ENCODE results near the gene CXCL14. TPM values are rescaled to one million over a fixed set of nuclear protein-coding genes. Genes with fewer than 3 reads are reported as not detected.
"Not testable (repeated sequence)": the region's sequence is repeated elsewhere in the genome, so short reads cannot be mapped to it uniquely, and the experiment has no call there.

Gene CXCL14
- total RNA-seq, 1 experiment from 2014 or later = not detected

- CTCF ChIA-PET = no interaction called here
- TF ChIP-seq CTCF (conservative IDR thresholded peaks at IDR 0.05) (no peak), EZH2 (IDR thresholded peaks at IDR 0.05; ENCODE audit: low read depth) (no peak)
- intact Hi-C loops (cut with micrococcal nuclease; ENCODE audit: unreplicated experiment) = no loop called here
- no peak overlapping the region for H3K4me2 ChIP-seq
- H3K27ac ChIP-seq = no peak overlapping the region
- no peaks in the 10 kb centered on the region for H3K9me3 ChIP-seq (ENCODE audit: insufficient read depth, low read depth)
- no peak for DNase-seq
- H2AFZ ChIP-seq = no peak overlapping the region
- no peaks in the 10 kb centered on the region for H3K79me2 ChIP-seq (ENCODE audit: low read depth)
- no peaks in the 10 kb centered on the region for H3K4me1 ChIP-seq (replicated peaks; ENCODE audit: insufficient read depth)
- H3K27me3 ChIP-seq (ENCODE audit: insufficient read depth, low read depth) = peaks cover 83% of the 10 kb centered on the region
- H3K36me3 ChIP-seq (ENCODE audit: low read depth) = no peaks in the 10 kb centered on the region
- H3K4me3 ChIP-seq = no peak overlapping the region
- H3K9me2 ChIP-seq (ENCODE audit: insufficient read depth) = no peaks in the 10 kb centered on the region
- H4K20me1 ChIP-seq (ENCODE audit: insufficient read depth) = no peaks in the 10 kb centered on the region
- H3F3A ChIP-seq (ENCODE audit: insufficient read depth, low read depth) = no peaks in the 10 kb centered on the region
- BruUV-seq (replicated peaks) = no TSS peak
- POLR2A ChIA-PET (ENCODE audit: unreplicated experiment) = no interaction called here
Measured at GRCh38 chr5:135533794-135534193, 45.0 kb downstream of the CXCL14 start.

- BruUV-seq (replicated peaks) = no TSS peak
- H3K79me2 ChIP-seq (ENCODE audit: low read depth) = no peaks in the 10 kb centered on the region
- intact Hi-C loops (cut with micrococcal nuclease; ENCODE audit: unreplicated experiment) = no loop called here
- H3F3A ChIP-seq (ENCODE audit: insufficient read depth, low read depth) = no peaks in the 10 kb centered on the region
- no peak overlapping the region for H3K4me2 ChIP-seq
- H3K4me1 ChIP-seq (replicated peaks; ENCODE audit: insufficient read depth) = no peaks in the 10 kb centered on the region
- H3K4me3 ChIP-seq = no peak overlapping the region
- ChIA-PET CTCF (no interaction called here), POLR2A (ENCODE audit: unreplicated experiment) (no interaction called here)
- no peaks in the 10 kb centered on the region for H3K36me3 ChIP-seq (ENCODE audit: low read depth)
- DNase-seq = no peak
- H4K20me1 ChIP-seq (ENCODE audit: insufficient read depth) = no peaks in the 10 kb centered on the region
- TF ChIP-seq EZH2 (IDR thresholded peaks at IDR 0.05; ENCODE audit: low read depth) (no peak), CTCF (conservative IDR thresholded peaks at IDR 0.05) (no peak)
- H3K9me2 ChIP-seq (ENCODE audit: insufficient read depth) = no peaks in the 10 kb centered on the region
- peaks cover 81% of the 10 kb centered on the region for H3K27me3 ChIP-seq (ENCODE audit: insufficient read depth, low read depth)
- H3K27ac ChIP-seq = no peak overlapping the region
- no peaks in the 10 kb centered on the region for H3K9me3 ChIP-seq (ENCODE audit: insufficient read depth, low read depth)
- H2AFZ ChIP-seq = no peak overlapping the region
Measured at GRCh38 chr5:135533334-135533733, 45.5 kb downstream of the CXCL14 start.

- intact Hi-C loops (cut with micrococcal nuclease; ENCODE audit: unreplicated experiment); H3K4me3 ChIP-seq; H3K79me2 ChIP-seq (ENCODE audit: low read depth); H3K36me3 ChIP-seq (ENCODE audit: low read depth); H3K4me1 ChIP-seq (replicated peaks; ENCODE audit: insufficient read depth); H3K9me3 ChIP-seq (ENCODE audit: insufficient read depth, low read depth); POLR2A ChIA-PET (ENCODE audit: unreplicated experiment); H2AFZ ChIP-seq; H4K20me1 ChIP-seq (ENCODE audit: insufficient read depth); CTCF ChIA-PET; BruUV-seq (replicated peaks); H3K27ac ChIP-seq; DNase-seq; H3K4me2 ChIP-seq; H3K9me2 ChIP-seq (ENCODE audit: insufficient read depth); H3F3A ChIP-seq (ENCODE audit: insufficient read depth, low read depth): not testable (repeated sequence)
- H3K27me3 ChIP-seq (ENCODE audit: insufficient read depth, low read depth) = peaks cover 64% of the 10 kb centered on the region
Measured at GRCh38 chr5:135529576-135529975, 49.2 kb downstream of the CXCL14 start.

GRCh38 chr5:135526924-135527323, 51.9 kb downstream of the CXCL14 start:
- H3F3A ChIP-seq (ENCODE audit: insufficient read depth, low read depth) = no peaks in the 10 kb centered on the region
- H3K4me2 ChIP-seq = no peak overlapping the region
- H3K4me1 ChIP-seq (replicated peaks; ENCODE audit: insufficient read depth) = no peaks in the 10 kb centered on the region
- intact Hi-C loops (cut with micrococcal nuclease; ENCODE audit: unreplicated experiment) = no loop called here
- ChIA-PET CTCF (no interaction called here), POLR2A (ENCODE audit: unreplicated experiment) (no interaction called here)
- peaks cover 48% of the 10 kb centered on the region for H3K27me3 ChIP-seq (ENCODE audit: insufficient read depth, low read depth)
- no peak overlapping the region for H2AFZ ChIP-seq
- H3K4me3 ChIP-seq = no peak overlapping the region
- no TSS peak for BruUV-seq (replicated peaks)
- no peaks in the 10 kb centered on the region for H3K36me3 ChIP-seq (ENCODE audit: low read depth)
- DNase-seq = no peak
- no peak overlapping the region for H3K27ac ChIP-seq
- TF ChIP-seq CTCF (conservative IDR thresholded peaks at IDR 0.05) = no peak
- no peak for TF ChIP-seq EZH2 (IDR thresholded peaks at IDR 0.05; ENCODE audit: low read depth)
- no peaks in the 10 kb centered on the region for H4K20me1 ChIP-seq (ENCODE audit: insufficient read depth)
- no peaks in the 10 kb centered on the region for H3K9me2 ChIP-seq (ENCODE audit: insufficient read depth)
- no peaks in the 10 kb centered on the region for H3K79me2 ChIP-seq (ENCODE audit: low read depth)
- no peaks in the 10 kb centered on the region for H3K9me3 ChIP-seq (ENCODE audit: insufficient read depth, low read depth)

Measured in PC-9 (cell line).